ENCODE results near the gene COMT. TPM values are rescaled to one million over a fixed set of nuclear protein-coding genes. Genes with fewer than 3 reads are reported as not detected.

The COMT gene
- total and polyA plus RNA-seq, 9 of the 15 experiments (the other 6 are each of a cell fraction or from before 2014, with no cell fraction given): 12.5 to 351 (median 155) TPM

GRCh38 chr22:19911540-19912270 is 29.9 kb upstream of the COMT start:
- no peaks in the 10 kb centered on the region for H3K9me3 ChIP-seq (replicated peaks; ENCODE audit: control insufficient read depth, insufficient read depth, low read depth, low read length)
- CTCF ChIA-PET (ENCODE audit: low intra/inter-chr PET ratio): interaction anchor here (0.7 to 6.2 kb wide), 4 partner anchors 42 to 232 kb away, joined by 3 to 156 read pairs (median 15); no protein-coding TSS in a partner anchor
- ATAC-seq (no peak), FAIRE-seq (no peak), DNase-seq (ENCODE audit: extremely low read depth in 1 of 4, low spot score in 3 of 4) (no peak)
- H3K4me1 ChIP-seq (replicated peaks in 1 of 2; ENCODE audit: control insufficient read depth in 2 of 2, insufficient read depth in 2 of 2, low read length in 2 of 2): peaks cover 2 to 20% of the 10 kb centered on the region in 2 experiments; a peak in 4 of 5 replicates
- H3K9me1 ChIP-seq (ENCODE audit: control insufficient read depth, insufficient read depth, low read length): no peaks in the 10 kb centered on the region
- no peaks in the 10 kb centered on the region; a peak in 1 of 5 replicates for H3K27me3 ChIP-seq (ENCODE audit: control insufficient read depth in 2 of 2, insufficient read depth in 2 of 2, low read length in 2 of 2)
- POLR2A ChIA-PET: interaction anchor here (0.6 to 3.5 kb wide), 18 partner anchors 11 to 413 kb away, joined by 3 to 58 read pairs (median 4); partner anchors contain the start of genes COMT and TXNRD2
- H2AFZ ChIP-seq (ENCODE audit: low read depth, low read length): no peak overlapping the region
- H3K36me3 ChIP-seq (ENCODE audit: control insufficient read depth, insufficient read depth, low read length): peaks cover 55% of the 10 kb centered on the region
- in situ Hi-C loops (cut with MboI) (loop anchor here (5.0 kb wide), 1 partner anchor 179 kb away; no protein-coding TSS in a partner anchor), intact Hi-C loops (cut with micrococcal nuclease) (loop anchor here (2.0 kb wide), 1 partner anchor 233 kb away; no protein-coding TSS in a partner anchor)
- no peak overlapping the region for H3K4me3 ChIP-seq
- H3K27ac ChIP-seq (ENCODE audit: extremely low read depth, low read depth, low read length): no peak overlapping the region
- no peaks in the 10 kb centered on the region for H3K79me2 ChIP-seq (ENCODE audit: control insufficient read depth, insufficient read depth, low read length)
- TF ChIP-seq GABPB1 (CRISPR knock-in tag; IDR thresholded peaks at IDR 0.05): no peak
- peak; percentile 40 for TF ChIP-seq WHSC1 (IDR thresholded peaks at IDR 0.05; ENCODE audit: low read length)
- no peak for TF ChIP-seq NFRKB (IDR thresholded peaks at IDR 0.05; ENCODE audit: low read depth)
- TF ChIP-seq SPI1 (IDR thresholded peaks at IDR 0.05; ENCODE audit: borderline replicate concordance, low read depth, low read length): peak; percentile 28; the same call in 1 of the 2 replicates
- TF ChIP-seq ZNF143 (CRISPR knock-in tag; IDR thresholded peaks at IDR 0.05): no peak
- TF ChIP-seq, protein P1, sequence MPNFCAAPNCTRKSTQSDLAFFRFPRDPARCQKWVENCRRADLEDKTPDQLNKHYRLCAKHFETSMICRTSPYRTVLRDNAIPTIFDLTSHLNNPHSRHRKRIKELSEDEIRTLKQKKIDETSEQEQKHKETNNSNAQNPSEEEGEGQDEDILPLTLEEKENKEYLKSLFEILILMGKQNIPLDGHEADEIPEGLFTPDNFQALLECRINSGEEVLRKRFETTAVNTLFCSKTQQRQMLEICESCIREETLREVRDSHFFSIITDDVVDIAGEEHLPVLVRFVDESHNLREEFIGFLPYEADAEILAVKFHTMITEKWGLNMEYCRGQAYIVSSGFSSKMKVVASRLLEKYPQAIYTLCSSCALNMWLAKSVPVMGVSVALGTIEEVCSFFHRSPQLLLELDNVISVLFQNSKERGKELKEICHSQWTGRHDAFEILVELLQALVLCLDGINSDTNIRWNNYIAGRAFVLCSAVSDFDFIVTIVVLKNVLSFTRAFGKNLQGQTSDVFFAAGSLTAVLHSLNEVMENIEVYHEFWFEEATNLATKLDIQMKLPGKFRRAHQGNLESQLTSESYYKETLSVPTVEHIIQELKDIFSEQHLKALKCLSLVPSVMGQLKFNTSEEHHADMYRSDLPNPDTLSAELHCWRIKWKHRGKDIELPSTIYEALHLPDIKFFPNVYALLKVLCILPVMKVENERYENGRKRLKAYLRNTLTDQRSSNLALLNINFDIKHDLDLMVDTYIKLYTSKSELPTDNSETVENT (CRISPR knock-in tag; IDR thresholded peaks at IDR 0.05): peak; percentile 35; the same call in 1 of the 2 replicates
- no peak for TF ChIP-seq ZNF121 (CRISPR knock-in tag; conservative IDR thresholded peaks at IDR 0.05)
- no peak for TF ChIP-seq MEIS2 (IDR thresholded peaks at IDR 0.05; ENCODE audit: partially characterized antibody)
- TF ChIP-seq TAF9B (IDR thresholded peaks at IDR 0.05; ENCODE audit: partially characterized antibody): no peak
- no peak for TF ChIP-seq MITF (IDR thresholded peaks at IDR 0.05)
- 0 out of 2 replicates have a peak, but pooled peaks have one; percentile 6 for TF ChIP-seq ATF1 (CRISPR knock-in tag; IDR thresholded peaks at IDR 0.05)
- no peak for TF ChIP-seq ATF1 (tag; IDR thresholded peaks at IDR 0.05)
- TF ChIP-seq ZNF785 (CRISPR knock-in tag; IDR thresholded peaks at IDR 0.05): no peak
- 0 out of 2 replicates have a peak, but pooled peaks have one; percentile 20 for TF ChIP-seq ZNF408 (CRISPR knock-in tag; IDR thresholded peaks at IDR 0.05; ENCODE audit: low read depth)
- TF ChIP-seq RBM14 (IDR thresholded peaks at IDR 0.05; ENCODE audit: borderline replicate concordance, insufficient read depth, low read depth, low read length): no peak
- H3K4me2 ChIP-seq (ENCODE audit: insufficient read depth, low read length): no peak overlapping the region
- 72% methylated on average over 12 of the region's 12 CpGs for WGBS (ENCODE audit: insufficient coverage, low coverage, missing lambda C conversion rate)
- no peaks in the 10 kb centered on the region; the same call in 1 of the 2 replicates for H4K20me1 ChIP-seq (replicated peaks; ENCODE audit: control insufficient read depth, insufficient read depth, low read length)
- peak overlapping the region in 1 of 2 experiments; percentile 1; a peak in 1 of 4 replicates for H3K9ac ChIP-seq (ENCODE audit: insufficient read depth in 1 of 2, low read depth in 2 of 2, low read length in 2 of 2)
- BruUV-seq (replicated peaks): no TSS peak
